Measurements from ENCODE around the gene NCOA4.
A peak's percentile ranks its signal among the peaks of the same experiment; 100 is the strongest.

Gene NCOA4

DNA sequence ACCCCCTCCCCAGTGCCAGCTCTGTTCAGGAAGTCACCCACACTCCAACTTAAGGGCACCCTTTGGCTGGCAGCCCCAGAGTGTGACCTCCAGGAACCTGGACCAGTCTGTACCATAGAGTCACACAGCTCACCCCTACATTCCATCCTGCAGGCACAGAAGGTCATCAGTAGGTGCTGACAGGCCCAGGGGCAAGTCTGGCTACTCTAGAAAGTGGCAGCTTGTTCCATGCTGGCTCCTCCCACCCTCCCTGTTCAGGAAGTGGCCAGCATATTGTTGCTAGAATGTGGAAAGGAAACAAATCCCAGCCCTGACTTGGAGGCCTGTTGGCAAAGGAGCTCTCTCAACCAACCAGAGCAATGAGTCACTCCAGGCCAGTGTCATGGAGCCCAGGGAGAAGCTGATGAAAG, 3.2 kb upstream of the NCOA4 start:
- H3K27ac ChIP-seq (ENCODE audit: low read depth in 2 of 2, low read length in 2 of 2), result no peak overlapping the region
- no peak overlapping the region for H3K4me3 ChIP-seq (ENCODE audit: low read length in 2 of 2)
- no peak overlapping the region for H3K9ac ChIP-seq (ENCODE audit: low read depth in 1 of 2, low read length in 2 of 2)
- H3K36me3 ChIP-seq (ENCODE audit: control insufficient read depth in 2 of 2, insufficient read depth in 2 of 2, low read length in 2 of 2), result no peaks in the 10 kb centered on the region
- peaks cover 7 to 13% of the 10 kb centered on the region in 2 donors for H3K4me1 ChIP-seq (ENCODE audit: control insufficient read depth in 2 of 2, insufficient read depth in 2 of 2, low read length in 2 of 2)
- no peaks in the 10 kb centered on the region for H3K27me3 ChIP-seq (ENCODE audit: control insufficient read depth in 2 of 2, insufficient read depth in 2 of 2, low read length in 2 of 2)
- no peaks in the 10 kb centered on the region for H3K9me3 ChIP-seq (ENCODE audit: control insufficient read depth in 2 of 2, low read length in 2 of 2)

DNA sequence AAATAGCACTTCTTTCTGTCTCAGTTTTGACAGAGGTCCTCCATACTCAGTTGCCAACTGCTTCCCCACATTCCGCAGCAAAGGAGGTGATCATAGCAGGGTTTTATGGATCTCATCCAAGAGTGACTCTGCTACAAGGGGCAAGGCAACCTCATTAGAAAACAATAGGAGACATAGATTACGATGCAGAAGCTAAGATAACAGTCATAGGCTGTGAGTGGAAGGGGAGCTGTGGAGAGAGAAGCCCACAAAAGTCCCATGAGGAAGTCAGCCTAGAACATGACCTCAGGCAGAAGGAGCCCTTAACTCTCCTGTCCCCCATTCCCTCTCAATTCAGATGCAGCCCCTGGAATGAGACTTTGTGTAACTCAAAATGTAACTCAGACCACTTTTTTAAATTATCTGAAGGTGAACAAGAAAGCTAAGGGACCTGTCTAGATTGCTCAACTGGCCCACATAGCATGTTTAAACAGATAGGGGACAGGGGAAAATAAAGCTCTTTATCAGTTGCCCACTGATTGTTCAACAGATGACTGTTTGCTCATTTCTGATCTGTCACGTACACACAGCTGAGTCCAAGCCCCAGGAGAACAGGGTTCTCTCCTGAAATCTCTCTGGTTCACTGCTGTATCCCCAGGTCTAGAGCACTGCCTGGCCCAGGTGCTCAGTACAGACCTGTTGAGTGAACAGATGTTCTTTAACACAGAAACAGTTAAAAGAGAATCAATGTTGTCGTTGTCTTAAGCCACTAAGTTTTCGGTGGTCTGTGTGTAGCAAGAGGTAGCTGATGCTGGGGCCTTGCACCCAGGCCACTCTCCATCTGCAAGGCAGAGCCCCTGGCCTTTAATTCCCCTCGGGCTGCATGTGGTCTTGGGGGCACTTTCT, 1.5 kb upstream of the NCOA4 start:
- no peaks in the 10 kb centered on the region for H3K36me3 ChIP-seq (ENCODE audit: control insufficient read depth in 2 of 2, insufficient read depth in 2 of 2, low read length in 2 of 2)
- peaks cover 15 to 20% of the 10 kb centered on the region in 2 donors for H3K4me1 ChIP-seq (ENCODE audit: control insufficient read depth in 2 of 2, insufficient read depth in 2 of 2, low read length in 2 of 2)
- no peak overlapping the region for H3K27ac ChIP-seq (ENCODE audit: low read depth in 2 of 2, low read length in 2 of 2)
- H3K9ac ChIP-seq (ENCODE audit: low read depth in 1 of 2, low read length in 2 of 2), result no peak overlapping the region
- no peaks in the 10 kb centered on the region for H3K9me3 ChIP-seq (ENCODE audit: control insufficient read depth in 2 of 2, low read length in 2 of 2)
- no peaks in the 10 kb centered on the region for H3K27me3 ChIP-seq (ENCODE audit: control insufficient read depth in 2 of 2, insufficient read depth in 2 of 2, low read length in 2 of 2)
- no peak overlapping the region for H3K4me3 ChIP-seq (ENCODE audit: low read length in 2 of 2)

- H3K4me3 ChIP-seq (ENCODE audit: low read length in 2 of 2), result peak overlapping the region; percentile 88 to 95
- H3K4me1 ChIP-seq (ENCODE audit: control insufficient read depth in 2 of 2, insufficient read depth in 2 of 2, low read length in 2 of 2), result peaks cover 23 to 29% of the 10 kb centered on the region in 2 donors
- peak overlapping the region; percentile 91 to 99 for H3K9ac ChIP-seq (ENCODE audit: low read depth in 1 of 2, low read length in 2 of 2)
Measured at GRCh38 chr10:46029461-46030030, 877 bp downstream of the NCOA4 start.

DNA sequence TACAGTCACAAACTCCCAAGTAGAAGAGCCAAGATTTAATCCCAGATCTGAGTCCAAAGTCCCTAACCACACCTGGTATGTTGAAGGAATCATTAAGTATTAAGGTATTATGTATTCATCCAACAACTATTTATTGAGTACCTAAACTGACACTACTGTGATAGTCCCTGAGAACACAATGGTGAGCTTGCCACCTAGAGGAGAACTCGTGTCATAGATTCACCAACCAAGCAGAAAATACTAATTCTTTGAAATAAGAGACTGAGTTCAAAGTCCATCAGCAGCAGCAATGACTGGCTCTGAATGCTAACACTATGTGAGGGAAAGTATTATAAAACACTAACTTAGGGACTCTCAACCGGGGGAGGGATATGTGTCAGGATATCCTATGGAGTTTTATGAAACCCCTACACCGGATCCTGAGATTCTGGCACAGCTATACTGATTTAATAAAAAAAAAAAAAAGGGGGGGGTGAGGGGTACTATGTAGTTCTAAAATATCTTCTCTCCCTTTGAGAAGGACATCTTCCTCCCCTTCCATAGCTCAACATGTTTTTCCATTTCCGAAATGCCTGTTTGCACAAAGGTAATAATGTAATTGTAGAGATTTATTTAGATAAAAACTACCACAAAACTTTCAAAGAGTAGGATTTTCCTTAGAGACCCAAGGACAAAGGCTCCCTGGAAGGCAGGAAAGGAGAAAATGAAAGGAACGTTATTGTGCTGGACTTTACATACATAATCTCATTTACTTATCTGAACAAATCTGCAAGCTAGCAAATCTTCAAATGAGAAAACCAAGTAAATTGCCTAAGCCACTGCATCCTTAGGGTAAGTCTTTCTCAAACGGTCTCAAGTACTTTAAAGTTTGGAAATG, 1.6 kb downstream of the NCOA4 start:
- Histone ChIP-seq H3K36me3 (ENCODE audit: control insufficient read depth in 2 of 2, insufficient read depth in 2 of 2, low read length in 2 of 2) (no peaks in the 10 kb centered on the region), H3K27ac (ENCODE audit: low read depth in 2 of 2, low read length in 2 of 2) (peak overlapping the region; percentile 89 to 96), H3K9ac (ENCODE audit: low read depth in 1 of 2, low read length in 2 of 2) (peak overlapping the region; percentile 91 to 99), H3K4me3 (ENCODE audit: low read length in 2 of 2) (peak overlapping the region; percentile 88 to 95), H3K27me3 (ENCODE audit: control insufficient read depth in 2 of 2, insufficient read depth in 2 of 2, low read length in 2 of 2) (no peaks in the 10 kb centered on the region), H3K9me3 (ENCODE audit: control insufficient read depth in 2 of 2, low read length in 2 of 2) (no peaks in the 10 kb centered on the region), H3K4me1 (ENCODE audit: control insufficient read depth in 2 of 2, insufficient read depth in 2 of 2, low read length in 2 of 2) (peaks cover 28 to 32% of the 10 kb centered on the region in 2 donors)

More at GRCh38 chr10:46029461-46030030, 877 bp downstream of the NCOA4 start:
- no peaks in the 10 kb centered on the region for H3K9me3 ChIP-seq (ENCODE audit: control insufficient read depth in 2 of 2, low read length in 2 of 2)
- H3K36me3 ChIP-seq (ENCODE audit: control insufficient read depth in 2 of 2, insufficient read depth in 2 of 2, low read length in 2 of 2), result no peaks in the 10 kb centered on the region
- peak overlapping the region; percentile 89 to 96 for H3K27ac ChIP-seq (ENCODE audit: low read depth in 2 of 2, low read length in 2 of 2)
- H3K27me3 ChIP-seq (ENCODE audit: control insufficient read depth in 2 of 2, insufficient read depth in 2 of 2, low read length in 2 of 2), result no peaks in the 10 kb centered on the region

GRCh38 chr10:46026106-46026505, 4.3 kb downstream of the NCOA4 start:
- no peak overlapping the region for H3K4me3 ChIP-seq (ENCODE audit: low read length in 2 of 2)
- no peak overlapping the region for H3K9ac ChIP-seq (ENCODE audit: low read depth in 1 of 2, low read length in 2 of 2)
- peaks cover 32 to 38% of the 10 kb centered on the region in 2 donors for H3K4me1 ChIP-seq (ENCODE audit: control insufficient read depth in 2 of 2, insufficient read depth in 2 of 2, low read length in 2 of 2)
- no peaks in the 10 kb centered on the region for H3K27me3 ChIP-seq (ENCODE audit: control insufficient read depth in 2 of 2, insufficient read depth in 2 of 2, low read length in 2 of 2)
- no peaks in the 10 kb centered on the region for H3K9me3 ChIP-seq (ENCODE audit: control insufficient read depth in 2 of 2, low read length in 2 of 2)
- H3K36me3 ChIP-seq (ENCODE audit: control insufficient read depth in 2 of 2, insufficient read depth in 2 of 2, low read length in 2 of 2), result no peaks in the 10 kb centered on the region
- H3K27ac ChIP-seq (ENCODE audit: low read depth in 2 of 2, low read length in 2 of 2), result no peak overlapping the region

DNA sequence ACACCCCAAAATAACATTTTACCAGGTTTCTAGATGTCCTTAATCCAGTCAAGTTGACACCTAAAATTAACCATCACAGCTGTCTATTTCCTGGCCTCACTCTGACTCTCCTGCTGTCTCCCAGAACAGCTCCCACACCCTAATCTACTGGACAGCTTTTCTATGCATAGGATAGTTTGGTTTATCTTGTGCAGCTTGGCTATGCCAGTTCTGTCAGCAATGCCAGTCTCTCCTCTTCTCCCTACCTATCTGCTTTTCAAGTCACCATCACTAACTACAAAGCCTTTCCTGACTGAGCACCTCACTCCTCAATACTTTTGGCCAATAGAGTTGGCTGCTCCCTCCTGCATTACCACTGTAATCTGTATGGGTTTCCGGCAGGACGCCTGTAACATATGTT, 5.0 kb downstream of the NCOA4 start:
- Histone ChIP-seq H3K36me3 (ENCODE audit: control insufficient read depth in 2 of 2, insufficient read depth in 2 of 2, low read length in 2 of 2) (no peaks in the 10 kb centered on the region), H3K27ac (ENCODE audit: low read depth in 2 of 2, low read length in 2 of 2) (no peak overlapping the region), H3K4me1 (ENCODE audit: control insufficient read depth in 2 of 2, insufficient read depth in 2 of 2, low read length in 2 of 2) (peaks cover 32 to 39% of the 10 kb centered on the region in 2 donors), H3K9me3 (ENCODE audit: control insufficient read depth in 2 of 2, low read length in 2 of 2) (no peaks in the 10 kb centered on the region), H3K27me3 (ENCODE audit: control insufficient read depth in 2 of 2, insufficient read depth in 2 of 2, low read length in 2 of 2) (no peaks in the 10 kb centered on the region), H3K4me3 (ENCODE audit: low read length in 2 of 2) (no peak overlapping the region), H3K9ac (ENCODE audit: low read depth in 1 of 2, low read length in 2 of 2) (no peak overlapping the region)

GRCh38 chr10:46024948-46025347, 5.5 kb downstream of the NCOA4 start:
- H3K9ac ChIP-seq (ENCODE audit: low read depth in 1 of 2, low read length in 2 of 2), result no peak overlapping the region

GRCh38 chr10:46022978-46023702, 7.3 kb downstream of the NCOA4 start:
- Histone ChIP-seq H3K27ac (ENCODE audit: low read depth in 2 of 2, low read length in 2 of 2) (peak overlapping the region; percentile 66 to 77), H3K27me3 (ENCODE audit: control insufficient read depth in 2 of 2, insufficient read depth in 2 of 2, low read length in 2 of 2) (no peaks in the 10 kb centered on the region), H3K4me1 (ENCODE audit: control insufficient read depth in 2 of 2, insufficient read depth in 2 of 2, low read length in 2 of 2) (peaks cover 14 to 39% of the 10 kb centered on the region in 2 donors), H3K36me3 (ENCODE audit: control insufficient read depth in 2 of 2, insufficient read depth in 2 of 2, low read length in 2 of 2) (peaks cover 0 to 2% of the 10 kb centered on the region in 2 donors), H3K9me3 (ENCODE audit: control insufficient read depth in 2 of 2, low read length in 2 of 2) (no peaks in the 10 kb centered on the region), H3K4me3 (ENCODE audit: low read length in 2 of 2) (peak overlapping the region; percentile 72 to 77), H3K9ac (ENCODE audit: low read depth in 1 of 2, low read length in 2 of 2) (peak overlapping the region; percentile 71 to 72)

More at GRCh38 chr10:46024948-46025347, 5.5 kb downstream of the NCOA4 start:
- H3K27ac ChIP-seq (ENCODE audit: low read depth in 2 of 2, low read length in 2 of 2), result no peak overlapping the region
- peaks cover 32 to 44% of the 10 kb centered on the region in 2 donors for H3K4me1 ChIP-seq (ENCODE audit: control insufficient read depth in 2 of 2, insufficient read depth in 2 of 2, low read length in 2 of 2)
- H3K9me3 ChIP-seq (ENCODE audit: control insufficient read depth in 2 of 2, low read length in 2 of 2), result no peaks in the 10 kb centered on the region
- H3K36me3 ChIP-seq (ENCODE audit: control insufficient read depth in 2 of 2, insufficient read depth in 2 of 2, low read length in 2 of 2), result no peaks in the 10 kb centered on the region
- no peaks in the 10 kb centered on the region for H3K27me3 ChIP-seq (ENCODE audit: control insufficient read depth in 2 of 2, insufficient read depth in 2 of 2, low read length in 2 of 2)
- no peak overlapping the region for H3K4me3 ChIP-seq (ENCODE audit: low read length in 2 of 2)

DNA sequence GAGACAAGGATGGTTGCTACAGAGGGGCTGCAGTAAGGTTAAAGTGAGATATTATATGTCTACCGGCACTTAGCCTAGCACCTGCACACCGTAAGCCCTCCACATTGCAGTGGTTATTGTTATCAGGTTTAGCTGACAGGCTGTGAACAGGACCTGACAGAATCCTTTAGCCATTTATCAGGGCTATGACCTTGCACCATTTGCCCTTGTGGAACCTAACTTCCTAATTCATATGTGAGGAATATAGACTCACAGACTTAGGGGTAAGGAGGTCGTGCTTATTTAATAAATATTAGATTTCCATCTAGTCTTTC, 10.1 kb downstream of the NCOA4 start:
- Histone ChIP-seq H3K36me3 (ENCODE audit: control insufficient read depth in 2 of 2, insufficient read depth in 2 of 2, low read length in 2 of 2) (peaks cover 12 to 13% of the 10 kb centered on the region in 2 donors), H3K9ac (ENCODE audit: low read depth in 1 of 2, low read length in 2 of 2) (peak overlapping the region in 1 of 2 donors; percentile 1), H3K9me3 (ENCODE audit: control insufficient read depth in 2 of 2, low read length in 2 of 2) (no peaks in the 10 kb centered on the region), H3K27ac (ENCODE audit: low read depth in 2 of 2, low read length in 2 of 2) (peak overlapping the region in 1 of 2 donors; percentile 29), H3K4me1 (ENCODE audit: control insufficient read depth in 2 of 2, insufficient read depth in 2 of 2, low read length in 2 of 2) (peaks cover 11 to 24% of the 10 kb centered on the region in 2 donors), H3K27me3 (ENCODE audit: control insufficient read depth in 2 of 2, insufficient read depth in 2 of 2, low read length in 2 of 2) (no peaks in the 10 kb centered on the region), H3K4me3 (ENCODE audit: low read length in 2 of 2) (peak overlapping the region in 1 of 2 donors; percentile 51)

Data from mucosa of rectum (tissue), 2 donors.